ENCODE data around the gene NMNAT2. TPM values are rescaled to one million over a fixed set of nuclear protein-coding genes. Genes with fewer than 3 reads are reported as not detected.

NMNAT2 gene
- total and polyA plus RNA-seq, 8 donors = 0.42 to 4.9 (median 1.8) TPM

- Histone ChIP-seq H3K4me3 (no peak overlapping the region), H3K27me3 (no peaks in the 10 kb centered on the region), H3K9me3 (no peaks in the 10 kb centered on the region), H3K4me1 (no peaks in the 10 kb centered on the region), H3K27ac (no peak overlapping the region), H3K36me3 (no peaks in the 10 kb centered on the region)
- FAIRE-seq (no peak), DNase-seq (no peak), ATAC-seq (no peak)
- 69 to 74% methylated on average over 11 of the region's 11 CpGs for WGBS, 2 donors
- TF ChIP-seq CTCF (IDR thresholded peaks at IDR 0.05) = no peak
- intact Hi-C loops (cut with DNase I) = no loop called here
Observed at GRCh38 chr1:183327434-183328290, 90.5 kb downstream of the NMNAT2 start.

DNA sequence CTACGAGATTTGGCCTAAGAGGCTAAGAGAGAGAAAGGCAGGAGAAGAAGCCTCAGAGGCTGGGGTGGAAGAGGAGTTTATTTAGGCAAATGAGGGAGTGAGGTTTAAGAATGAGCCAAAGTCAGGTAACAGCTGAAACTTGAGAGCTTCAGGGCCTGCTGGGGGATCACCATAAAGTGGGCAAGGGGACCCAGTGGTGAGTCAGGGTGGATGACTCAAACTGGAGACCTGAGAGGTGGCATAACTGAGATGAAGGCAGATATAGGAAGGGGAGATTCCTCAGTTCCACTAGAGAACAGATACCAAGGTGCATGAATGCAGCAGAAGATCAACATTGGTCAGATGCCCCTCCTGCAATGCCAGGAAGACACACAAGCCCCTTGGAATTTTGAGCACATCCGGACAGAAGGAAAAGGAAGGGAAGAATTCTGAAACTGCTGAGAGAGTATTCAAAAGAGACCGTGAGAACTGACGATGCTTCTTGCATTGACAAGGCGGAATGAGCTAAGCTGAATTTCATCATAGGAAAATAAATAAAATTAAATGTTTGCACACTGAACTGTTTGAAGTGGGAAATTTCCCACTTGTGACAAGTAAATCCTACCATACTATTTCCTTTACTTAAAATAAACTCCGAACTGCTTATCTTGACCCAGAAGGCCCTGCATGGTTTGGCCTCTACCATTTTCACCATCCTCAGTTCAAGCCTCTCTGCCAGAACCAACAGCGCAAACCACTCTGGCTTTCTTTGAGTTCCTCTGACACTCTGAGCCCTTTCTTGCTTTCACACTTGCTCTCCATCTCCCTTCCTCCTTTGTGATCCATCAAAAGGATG, 94.1 kb downstream of the NMNAT2 start:
- no peaks in the 10 kb centered on the region for H3K27me3 ChIP-seq
- no peaks in the 10 kb centered on the region for H3K4me1 ChIP-seq
- ATAC-seq (no peak), FAIRE-seq (no peak), DNase-seq (no peak)
- no peak for TF ChIP-seq CTCF (IDR thresholded peaks at IDR 0.05)
- H3K27ac ChIP-seq = no peak overlapping the region
- WGBS, 2 donors = 69 to 71% methylated on average over 7 of the region's 7 CpGs
- no peaks in the 10 kb centered on the region for H3K36me3 ChIP-seq
- intact Hi-C loops (cut with DNase I) = no loop called here
- H3K9me3 ChIP-seq = no peaks in the 10 kb centered on the region
- no peak overlapping the region for H3K4me3 ChIP-seq

DNA sequence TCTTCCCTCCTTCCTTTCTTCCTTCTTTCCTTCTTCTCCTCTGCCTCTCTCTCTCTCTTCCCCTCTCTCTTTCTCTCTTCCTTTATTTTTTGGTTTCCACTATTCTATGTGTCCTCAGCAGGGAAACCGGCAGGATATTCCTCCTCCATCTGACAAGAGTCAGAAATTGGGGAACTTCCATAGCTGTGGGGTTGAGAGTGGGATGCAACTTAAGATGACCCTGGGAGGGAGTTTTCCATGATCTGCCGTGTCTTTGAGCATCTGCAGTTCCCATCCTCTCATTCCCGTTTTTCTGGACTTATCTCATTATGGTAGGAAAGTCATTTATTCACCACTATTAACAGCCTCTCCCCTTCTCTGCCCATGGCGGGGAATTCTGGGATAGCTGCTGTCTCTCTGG, 98.6 kb downstream of the NMNAT2 start:
- FAIRE-seq (no peak), ATAC-seq (no peak), DNase-seq (no peak)
- WGBS, 2 donors = 42 to 51% methylated on average over 4 of the region's 4 CpGs
- H3K9me3 ChIP-seq = no peaks in the 10 kb centered on the region
- H3K27me3 ChIP-seq = no peaks in the 10 kb centered on the region
- intact Hi-C loops (cut with DNase I) = loop anchor here in 2 of 3 donors (5.0 kb wide), 1 partner anchor 37 kb away; no protein-coding TSS in a partner anchor
- H3K36me3 ChIP-seq = no peaks in the 10 kb centered on the region
- TF ChIP-seq CTCF (IDR thresholded peaks at IDR 0.05) = no peak
- H3K27ac ChIP-seq = no peak overlapping the region
- no peak overlapping the region for H3K4me3 ChIP-seq
- H3K4me1 ChIP-seq = peaks cover 0 to 7% (median 0%) of the 10 kb centered on the region in 3 donors

- FAIRE-seq (no peak), DNase-seq (no peak), ATAC-seq (no peak)
- H3K9me3 ChIP-seq = no peaks in the 10 kb centered on the region
- peaks cover 0 to 7% (median 0%) of the 10 kb centered on the region in 3 donors for H3K4me1 ChIP-seq
- 86 to 92% methylated on average over 4 of the region's 4 CpGs for WGBS, 2 donors
- no peaks in the 10 kb centered on the region for H3K36me3 ChIP-seq
- TF ChIP-seq CTCF (IDR thresholded peaks at IDR 0.05) = no peak
- intact Hi-C loops (cut with DNase I) = loop anchor here in 2 of 3 donors (5.0 kb wide), 1 partner anchor 37 kb away; no protein-coding TSS in a partner anchor
- peak overlapping the region in 1 of 4 donors; percentile 78 for H3K27ac ChIP-seq
- no peaks in the 10 kb centered on the region for H3K27me3 ChIP-seq
- no peak overlapping the region for H3K4me3 ChIP-seq
Observed at GRCh38 chr1:183319051-183319450, 99.1 kb downstream of the NMNAT2 start.

All from pancreas (tissue), 10 donors.